NCI-H2029 (cell line): ENCODE results near the gene RANBP9.
A peak's percentile ranks its signal among the peaks of the same experiment; 100 is the strongest.

Source experiments
- DNase-seq: peaks from one replicate; lab custom pipeline; 2025; lab: John Stamatoyannopoulos, UW

RANBP9 gene

DNA sequence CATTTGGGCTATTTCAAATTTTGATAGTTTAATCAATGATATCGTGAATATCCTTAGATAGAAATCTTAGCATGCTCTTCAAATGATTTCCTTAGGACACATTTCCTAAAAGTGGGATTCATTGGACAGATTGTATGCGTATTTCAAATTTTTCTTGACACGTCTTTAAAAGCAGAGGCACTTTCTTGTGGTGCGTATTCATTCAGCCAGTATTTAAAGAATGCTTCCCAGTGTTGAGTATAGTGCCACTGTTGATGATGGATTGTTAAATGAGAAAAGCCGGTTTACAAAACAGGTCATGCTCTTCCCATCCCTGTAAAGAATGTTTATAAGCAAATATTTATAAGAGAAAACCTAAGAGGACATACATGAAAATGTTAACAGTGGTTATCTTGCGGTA lies 111.6 kb downstream of the RANBP9 start:
- no peak for DNase-seq

DNA sequence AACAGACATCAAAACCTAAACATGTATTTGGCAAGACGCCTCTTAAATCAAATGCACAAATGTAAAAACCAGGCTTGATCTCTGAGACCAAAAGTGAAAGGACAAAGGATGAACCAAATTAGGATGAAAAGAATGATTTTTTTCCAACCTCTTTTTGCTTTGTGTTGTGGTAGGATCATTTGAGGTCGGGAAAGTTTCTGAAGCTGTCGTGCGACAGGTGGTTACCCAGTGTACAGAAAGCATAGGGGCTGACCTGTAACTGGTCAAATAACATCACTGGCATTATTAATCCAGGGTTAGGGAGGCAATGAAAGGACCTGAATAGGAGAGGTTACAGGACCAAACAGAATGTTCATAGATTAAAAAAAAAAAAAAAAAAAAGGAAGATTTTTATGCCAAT lies 114.6 kb downstream of the RANBP9 start:
- DNase-seq, result no peak

DNA sequence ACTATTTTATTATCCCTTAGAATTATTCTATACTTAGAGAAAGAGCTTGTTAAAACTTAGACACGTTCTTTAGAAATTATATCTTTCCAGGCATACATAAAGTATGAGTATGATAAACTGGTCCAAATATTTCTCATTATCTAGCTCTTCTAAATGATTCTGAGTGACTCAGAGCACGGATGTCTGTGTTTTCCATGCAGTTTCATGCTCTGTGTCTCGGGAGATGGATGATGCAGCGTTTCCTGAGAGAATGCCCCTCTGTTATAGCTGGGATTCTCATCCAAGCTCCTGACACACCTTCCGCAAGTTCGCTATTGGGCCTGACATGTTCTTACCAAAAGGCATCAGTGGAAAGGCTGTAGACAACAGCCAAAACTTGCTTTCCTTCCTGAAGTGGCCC lies 117.9 kb downstream of the RANBP9 start:
- DNase-seq, result no peak

DNA sequence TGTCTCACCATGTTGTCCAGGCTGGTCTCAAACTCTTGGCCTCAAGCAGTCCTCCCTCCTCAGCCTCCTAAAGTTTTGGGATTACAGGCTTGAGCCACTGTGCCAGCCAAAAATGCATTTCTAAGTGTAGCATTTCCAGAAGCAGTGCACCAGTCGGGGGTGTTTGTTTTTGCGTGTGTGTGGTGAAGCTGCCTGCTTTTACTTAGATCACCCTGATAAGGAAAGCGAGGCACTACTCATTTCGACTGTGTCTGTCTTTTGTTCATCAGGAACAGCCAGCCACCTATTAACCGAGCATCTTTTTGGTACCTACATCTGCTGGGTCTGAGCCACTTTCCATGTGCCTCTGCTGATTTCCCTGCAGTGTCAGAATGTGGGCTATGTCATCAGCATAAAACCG lies 118.5 kb downstream of the RANBP9 start:
- no peak for DNase-seq

DNA sequence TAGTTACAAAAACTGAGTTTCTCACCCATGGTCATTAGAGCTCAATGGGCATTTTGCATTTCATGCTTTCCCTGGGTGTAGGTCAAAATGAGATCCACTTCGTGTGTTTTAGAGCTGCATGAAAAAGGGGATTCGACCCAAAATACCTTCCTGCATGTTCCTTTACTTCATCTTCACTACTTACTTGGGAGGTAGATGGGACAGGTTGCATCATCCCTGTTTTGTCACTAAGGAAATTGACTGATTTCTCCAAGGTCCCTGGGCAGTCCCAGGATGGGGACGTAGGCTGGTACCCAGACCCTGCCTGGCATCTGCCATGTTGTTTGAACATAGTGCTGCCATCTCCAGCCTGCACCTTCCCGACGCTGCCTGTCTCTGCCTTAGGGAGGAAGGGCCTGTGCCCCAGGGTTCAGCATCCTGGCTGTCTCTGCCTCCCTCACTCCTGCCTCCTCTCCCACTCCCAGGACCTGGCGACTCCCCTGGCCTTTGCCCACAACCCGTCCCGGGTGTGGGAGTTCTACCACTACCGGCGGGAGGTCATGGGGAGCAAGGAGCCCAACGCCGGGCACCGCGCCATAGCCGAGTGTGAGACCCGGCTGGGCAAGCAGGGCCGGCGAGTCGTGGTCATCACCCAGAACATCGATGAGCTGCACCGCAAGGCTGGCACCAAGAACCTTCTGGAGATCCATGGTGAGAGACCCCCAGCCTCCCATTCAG lies 120.3 kb downstream of the RANBP9 start:
- DNase-seq, result no peak

DNA sequence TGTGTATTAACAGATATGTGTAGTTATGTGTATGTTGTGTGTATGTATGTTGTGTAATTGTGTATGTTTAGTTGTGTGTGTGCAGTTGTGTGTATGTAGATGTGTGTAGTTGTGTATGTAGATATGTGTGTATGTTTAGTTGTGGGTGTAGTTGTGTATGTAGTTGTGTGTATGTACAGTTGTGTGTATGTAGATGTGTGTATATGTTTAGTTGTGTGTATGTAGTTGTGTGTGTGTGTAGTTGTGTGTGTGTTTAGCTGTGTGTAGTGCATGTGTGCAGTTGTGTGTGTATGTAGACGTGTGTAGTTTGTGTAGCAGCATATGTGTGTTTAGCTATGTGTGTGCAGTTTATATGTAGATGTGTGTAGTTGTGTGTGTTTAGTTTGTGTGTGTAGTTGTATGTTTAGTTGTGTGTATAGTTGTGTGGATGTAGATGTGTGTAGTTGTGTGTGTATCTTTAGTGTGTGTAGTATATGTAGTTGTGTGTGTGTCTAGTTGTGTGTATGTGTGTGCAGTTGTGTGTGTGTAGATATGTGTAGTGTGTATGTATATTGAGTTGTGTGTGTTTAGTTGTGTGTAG lies 121.0 kb downstream of the RANBP9 start:
- DNase-seq, result no peak

DNA sequence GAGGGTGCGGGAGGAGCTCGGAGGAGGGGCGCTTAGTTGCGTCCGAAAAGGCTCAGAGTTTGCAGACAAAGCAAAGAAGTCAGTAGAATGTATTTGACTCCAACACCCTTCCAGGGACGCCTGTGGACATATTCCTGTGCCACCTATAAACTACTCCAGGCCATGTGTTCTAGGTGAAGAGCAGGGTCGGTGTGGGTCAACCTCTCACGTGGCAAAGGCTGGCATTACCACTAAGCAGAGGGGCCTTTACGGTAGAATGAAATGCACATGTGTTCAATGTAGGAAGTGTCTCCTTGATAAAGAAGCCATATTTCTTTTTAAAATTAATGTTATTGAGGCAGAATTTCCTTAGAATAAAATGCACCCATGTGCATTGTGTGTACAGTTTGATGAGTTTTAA lies 121.8 kb downstream of the RANBP9 start:
- DNase-seq, result no peak

DNA sequence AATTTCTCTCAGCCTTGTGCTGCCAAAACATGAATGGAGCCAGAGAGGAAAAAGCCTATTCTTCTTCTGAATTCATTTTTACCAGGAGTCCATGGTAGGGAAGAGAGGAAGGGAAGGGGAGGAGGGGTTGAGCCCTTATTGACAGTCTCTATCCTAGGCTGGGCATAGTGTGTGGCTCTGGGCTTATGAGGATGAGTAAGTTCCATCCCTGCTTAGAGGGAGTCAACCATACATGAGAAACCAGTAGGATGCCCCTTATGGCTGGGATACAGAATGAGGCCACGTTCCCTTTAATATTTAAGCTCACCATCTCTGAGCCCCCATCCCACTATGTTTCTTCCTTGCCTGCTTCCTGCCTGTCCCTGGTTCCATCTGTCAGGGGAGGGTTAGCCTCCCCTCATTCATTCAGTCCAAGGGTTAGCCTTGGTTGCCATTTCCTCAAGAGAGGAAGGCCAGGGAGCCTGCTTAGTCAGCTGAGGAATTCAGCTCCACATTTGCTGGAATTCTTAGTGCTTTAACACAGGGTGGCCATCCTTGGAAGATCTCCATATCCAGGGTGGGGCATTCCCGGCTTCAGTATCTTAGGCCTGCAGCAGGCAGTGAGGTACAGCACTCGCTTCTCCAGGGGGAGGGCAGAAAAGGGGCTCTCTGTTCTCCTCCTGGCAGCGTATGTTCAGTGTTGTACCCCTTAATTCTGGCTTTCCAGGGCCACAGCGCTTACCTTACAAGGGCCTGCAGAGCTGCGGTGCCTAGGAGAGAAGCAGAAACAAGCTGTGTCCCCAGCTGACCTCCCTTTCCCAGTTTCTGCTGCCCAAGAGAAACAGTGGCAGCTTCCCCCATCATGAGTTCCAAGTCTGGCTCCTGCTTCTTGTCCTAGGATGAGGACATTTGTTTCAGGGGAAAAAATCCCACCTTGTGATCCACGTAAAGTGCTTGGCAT lies 124.8 kb downstream of the RANBP9 start:
- DNase-seq, result no peak

DNA sequence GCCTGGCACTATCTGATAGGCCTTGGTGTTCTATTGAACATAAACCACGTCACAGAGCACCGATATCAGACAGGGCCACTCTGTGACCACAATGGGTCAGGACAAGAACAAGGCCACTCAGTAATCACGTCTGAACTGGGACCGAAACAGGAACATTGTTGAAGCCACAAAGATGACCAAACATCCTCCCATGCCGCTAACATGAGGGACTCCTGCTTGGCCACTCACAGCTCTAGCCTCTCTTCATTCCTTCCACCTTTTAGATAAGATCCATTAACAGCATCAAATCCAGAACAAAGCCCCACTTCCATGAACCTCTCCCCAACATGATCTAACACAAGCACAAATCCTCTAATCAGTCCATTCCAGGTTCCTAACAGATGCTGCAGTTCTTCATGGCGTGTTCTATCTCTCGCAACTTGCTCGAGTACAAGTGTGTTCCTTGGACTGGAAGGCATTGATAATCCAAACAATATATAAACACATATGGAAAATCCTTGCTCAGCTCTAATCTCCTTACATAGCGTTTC lies 129.9 kb downstream of the RANBP9 start:
- no peak for DNase-seq

DNA sequence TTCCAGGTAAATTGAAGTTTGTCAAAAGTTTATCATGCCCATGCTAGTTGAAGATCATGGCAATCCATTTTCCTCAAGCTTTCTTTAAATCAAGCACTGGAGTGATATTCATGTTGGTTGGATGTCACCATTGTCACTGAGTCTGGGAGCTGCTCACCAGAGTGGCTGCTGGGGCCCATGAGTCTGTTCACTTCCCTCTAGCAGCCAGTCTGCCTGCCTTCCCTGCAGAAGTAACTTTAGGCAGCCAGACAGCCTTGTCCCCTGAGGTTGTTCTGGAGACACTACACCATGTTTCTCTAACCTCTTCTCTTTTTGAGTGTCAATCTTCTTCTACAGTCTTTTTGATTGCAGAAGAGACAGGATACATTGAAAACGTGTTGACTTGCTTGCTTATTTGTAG lies 131.7 kb downstream of the RANBP9 start:
- DNase-seq, result no peak

DNA sequence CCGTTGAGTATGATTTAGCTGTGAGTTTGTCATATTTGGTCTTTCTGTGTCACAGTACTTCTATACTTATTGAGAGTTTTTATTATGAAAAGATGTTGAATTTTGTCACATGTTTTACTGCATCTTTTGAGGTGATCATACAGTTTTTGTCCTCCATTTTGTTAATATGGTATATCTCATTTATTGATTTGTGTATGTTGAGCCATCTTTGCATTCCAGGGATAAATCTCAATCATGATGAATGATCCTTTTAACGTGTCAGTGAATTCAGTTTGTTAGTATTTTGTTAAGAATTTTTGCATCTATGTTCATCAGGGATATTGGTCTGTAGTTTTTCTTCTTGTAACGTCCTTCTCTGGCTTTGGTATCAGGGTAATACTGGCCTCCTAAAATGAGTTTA lies 133.7 kb downstream of the RANBP9 start:
- no peak for DNase-seq

DNA sequence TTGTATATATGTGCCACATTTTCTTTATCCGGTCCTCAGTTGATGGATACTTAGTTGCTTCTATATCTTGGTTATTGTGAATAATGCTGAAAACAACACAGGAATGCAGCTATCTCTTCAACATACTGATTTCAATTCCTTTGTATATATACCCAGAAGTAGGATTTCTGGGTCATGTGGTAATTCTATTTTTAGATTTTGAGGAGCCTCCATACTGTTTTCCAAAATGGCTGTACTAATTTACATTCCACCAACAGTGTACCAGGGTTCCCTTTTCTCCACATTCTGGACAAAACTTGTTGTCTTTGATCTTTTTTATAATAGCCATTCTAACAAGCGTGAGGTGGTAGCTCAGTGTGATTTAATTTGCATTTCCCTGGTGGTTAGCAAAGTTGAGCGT lies 135.6 kb downstream of the RANBP9 start:
- DNase-seq, result no peak

DNA sequence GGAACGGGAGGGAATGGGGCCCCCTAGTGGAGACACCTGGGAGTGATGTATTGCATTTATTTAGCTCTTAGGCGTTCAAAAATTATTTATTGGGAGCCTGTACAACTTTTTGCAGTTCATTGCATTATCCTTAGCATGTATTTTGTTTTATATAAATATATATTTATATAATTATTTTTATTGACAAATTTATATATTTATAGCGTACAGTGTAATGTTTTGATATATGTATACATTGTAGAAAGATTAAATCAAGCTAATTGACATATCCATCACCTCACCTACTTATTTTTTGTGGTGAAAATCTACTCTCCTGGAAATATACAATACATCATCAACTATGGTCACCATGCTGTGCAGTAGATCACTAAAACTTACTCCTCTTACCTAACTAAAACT lies 136.3 kb downstream of the RANBP9 start:
- no peak for DNase-seq

DNA sequence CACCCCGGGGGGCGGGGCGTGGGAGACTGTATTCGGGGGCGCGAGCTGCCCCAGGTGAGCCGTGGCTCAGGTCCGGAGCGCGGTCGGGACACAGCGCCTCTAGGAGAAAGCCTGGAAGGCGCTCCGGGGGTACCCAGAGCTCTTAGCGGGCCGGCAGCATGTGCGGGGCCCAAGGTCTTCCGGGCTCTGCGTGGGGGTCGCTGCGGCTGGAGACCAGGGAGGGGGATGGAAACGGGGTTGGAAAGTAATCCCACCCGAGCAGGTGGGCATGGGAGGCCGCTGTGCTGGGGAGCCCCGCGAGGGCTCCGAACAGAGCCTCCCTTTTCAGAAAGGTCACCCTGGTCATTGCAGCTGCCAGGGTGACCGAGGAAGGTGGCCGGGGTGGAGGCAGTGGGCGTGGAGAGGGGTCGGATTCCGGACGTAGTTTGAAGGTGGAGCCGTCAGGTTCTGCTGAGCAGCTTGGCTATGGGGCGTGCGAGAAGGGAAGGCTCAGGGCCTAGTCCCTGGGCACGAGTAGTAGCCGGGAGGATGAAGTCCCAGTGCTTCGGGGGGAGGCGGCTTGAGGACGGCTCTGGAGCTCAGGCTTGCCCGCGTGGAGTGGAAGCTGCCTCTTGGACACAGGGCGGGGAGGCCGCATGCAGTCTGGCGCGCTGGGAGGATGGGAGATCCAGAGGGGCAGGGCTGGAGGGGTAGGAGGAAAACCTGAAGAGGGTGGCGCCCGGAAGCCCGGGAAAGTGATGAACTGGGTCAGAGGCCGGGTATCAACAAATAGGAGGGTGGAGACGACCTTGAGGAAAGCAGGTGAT lies 136.9 kb downstream of the RANBP9 start, which contains the start of gene SIRT5:
TSS of gene SIRT5 (plus strand) at position 31 of the 806 bp plus-strand sequence. CDS start 9,510 bp downstream, outside the sequence.
- DNase-seq, result peak; percentile 99

DNA sequence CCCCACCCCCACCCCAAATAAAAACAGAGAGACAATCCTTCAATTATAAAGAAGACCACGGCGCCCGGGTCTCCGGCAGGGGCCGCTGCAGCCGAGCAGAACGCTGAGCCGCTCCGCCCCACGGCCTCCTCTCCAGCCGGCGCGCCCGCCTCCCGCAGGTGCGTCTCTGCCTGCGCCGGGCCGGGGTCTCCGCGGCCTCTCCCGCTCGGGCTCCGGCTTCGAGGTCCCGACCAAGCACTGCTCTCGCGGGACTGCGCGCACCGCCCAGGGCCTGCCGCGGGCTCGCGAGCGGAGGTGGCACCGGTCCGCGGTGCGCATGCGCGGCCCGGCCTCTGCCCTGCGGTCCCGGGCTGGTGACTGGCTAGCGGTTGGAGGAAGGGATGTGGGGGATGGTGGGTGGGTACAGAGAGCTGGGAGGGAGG lies 137.5 kb downstream of the RANBP9 start:
- peak; percentile 98 for DNase-seq

DNA sequence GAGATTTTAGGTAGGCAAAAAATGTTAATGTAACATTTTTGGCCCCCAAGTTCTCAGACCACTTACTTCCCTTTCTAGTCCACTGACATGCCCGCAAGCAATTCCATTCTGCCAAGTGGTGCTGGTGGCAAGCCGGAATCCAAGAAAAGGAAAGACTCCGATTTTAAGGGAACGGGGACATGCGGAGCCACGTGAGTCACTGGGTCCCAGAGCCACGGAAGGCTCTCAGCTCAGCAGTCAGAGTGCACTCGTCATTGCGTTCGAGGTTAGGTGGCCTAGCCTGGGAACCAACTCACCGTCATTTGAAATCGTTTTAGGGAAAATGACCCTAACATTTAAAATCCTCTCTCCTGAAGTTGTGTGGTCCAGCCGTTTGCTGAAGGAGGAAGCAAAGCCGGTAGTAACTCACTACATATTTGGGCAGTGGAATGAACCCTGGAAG lies 137.9 kb downstream of the RANBP9 start:
- DNase-seq, result no peak

DNA sequence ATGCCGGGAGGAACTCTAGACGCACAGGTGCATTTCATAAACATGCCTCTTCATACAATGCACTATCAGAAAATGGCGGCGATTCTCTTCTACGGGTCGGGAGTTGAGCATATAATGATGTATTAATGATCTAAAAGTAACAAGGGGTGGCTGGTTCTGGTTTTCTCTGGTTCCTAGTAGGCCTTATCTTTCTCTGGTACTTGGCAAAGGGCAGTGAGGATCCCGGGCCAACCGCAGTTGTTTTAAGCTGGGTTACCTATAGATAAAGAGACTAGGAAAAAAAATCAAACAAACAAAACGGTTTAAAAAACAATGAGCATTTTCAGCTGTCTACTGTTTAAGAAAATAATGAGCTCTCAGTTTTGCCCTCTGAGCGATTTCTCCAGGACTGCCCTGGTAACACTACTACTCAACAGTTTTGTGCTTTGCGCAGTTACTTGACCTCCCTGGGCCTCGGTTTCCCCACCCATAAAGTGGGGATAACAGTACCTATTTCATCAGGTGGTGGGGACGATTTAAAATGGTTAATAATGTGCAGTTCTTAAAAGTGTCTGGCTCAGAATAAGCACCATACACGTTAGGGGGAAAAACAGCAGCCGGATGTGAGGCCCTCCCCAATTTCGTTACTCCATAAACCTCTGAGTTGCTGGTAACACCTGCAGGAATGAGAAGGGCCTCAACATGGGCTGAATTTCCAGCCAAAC lies 138.5 kb downstream of the RANBP9 start:
- DNase-seq, result no peak

DNA sequence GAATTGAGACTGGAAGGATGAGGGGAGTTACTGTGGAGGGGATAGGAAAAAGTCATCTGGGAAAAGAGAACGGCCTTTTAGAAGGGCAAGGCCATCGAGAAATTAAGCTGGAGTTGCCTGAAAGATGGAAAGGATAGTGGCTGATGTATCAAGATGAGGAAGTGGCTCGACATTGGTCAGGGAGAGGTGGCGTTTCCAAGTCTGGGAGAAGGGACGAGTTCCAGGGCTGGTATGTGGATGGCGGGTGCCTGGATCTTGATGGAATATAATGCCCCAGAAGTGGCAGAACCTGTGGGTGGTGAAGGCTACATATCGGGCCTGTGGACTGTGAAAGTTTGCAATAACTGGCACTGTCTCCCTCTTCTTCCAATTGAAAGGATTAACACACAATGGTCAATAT lies 139.4 kb downstream of the RANBP9 start:
- DNase-seq, result no peak
